Rectal smooth muscle tissue (tissue), 1 donor: ENCODE measurements around the gene LIN9.

Experiments
- H3K27ac ChIP-seq: one replicate; pipeline ENCODE4 v1.7.0; 2013; ENCODE audit warnings: low read depth, low read length, inconsistent platforms
- H3K27me3 ChIP-seq: one replicate; pipeline ENCODE4 v1.7.0; 2013; ENCODE audit warnings: low read length; ENCODE audit not compliant: control insufficient read depth, insufficient read depth
- H3K36me3 ChIP-seq: one replicate; pipeline ENCODE4 v1.7.0; 2013; ENCODE audit warnings: low read length; ENCODE audit not compliant: control insufficient read depth, insufficient read depth
- H3K4me1 ChIP-seq: one replicate; pipeline ENCODE4 v1.7.0; 2013; ENCODE audit warnings: low read length; ENCODE audit not compliant: control insufficient read depth, insufficient read depth
- H3K4me3 ChIP-seq: one replicate; pipeline ENCODE4 v1.7.0; 2013; ENCODE audit warnings: low read length
- H3K9ac ChIP-seq: one replicate; pipeline ENCODE4 v1.7.0; 2013; ENCODE audit warnings: low read length

The LIN9 gene

GRCh38 chr1:226250511-226250910 lies 58.5 kb downstream of the LIN9 start:
- no peaks in the 10 kb centered on the region for H3K36me3 ChIP-seq
- no peak overlapping the region for H3K4me3 ChIP-seq
- H3K27me3 ChIP-seq, result no peaks in the 10 kb centered on the region
- no peak overlapping the region for H3K27ac ChIP-seq
- no peaks in the 10 kb centered on the region for H3K4me1 ChIP-seq
- no peak overlapping the region for H3K9ac ChIP-seq

DNA sequence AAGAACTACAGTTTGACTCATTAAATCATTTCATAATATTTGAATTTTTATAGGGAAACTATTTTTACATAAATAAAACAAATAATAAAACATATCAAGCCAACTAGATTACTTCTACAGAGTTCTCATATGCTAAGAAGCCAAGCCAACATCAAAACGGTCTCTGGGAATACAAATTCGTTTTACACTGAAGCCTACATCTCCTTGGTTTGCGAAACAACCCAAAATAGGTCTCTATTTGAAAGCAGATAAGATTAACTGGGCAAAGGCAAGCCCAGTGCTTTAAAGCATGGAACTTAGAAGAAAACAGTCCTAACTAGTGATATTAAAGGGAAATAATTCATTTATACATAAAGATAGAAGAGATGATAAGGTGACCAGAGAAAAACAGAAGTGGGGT lies 60.2 kb downstream of the LIN9 start:
- H3K4me3 ChIP-seq, result no peak overlapping the region
- no peak overlapping the region for H3K9ac ChIP-seq
- no peak overlapping the region for H3K27ac ChIP-seq
- H3K27me3 ChIP-seq, result no peaks in the 10 kb centered on the region
- H3K4me1 ChIP-seq, result no peaks in the 10 kb centered on the region
- H3K36me3 ChIP-seq, result no peaks in the 10 kb centered on the region

DNA sequence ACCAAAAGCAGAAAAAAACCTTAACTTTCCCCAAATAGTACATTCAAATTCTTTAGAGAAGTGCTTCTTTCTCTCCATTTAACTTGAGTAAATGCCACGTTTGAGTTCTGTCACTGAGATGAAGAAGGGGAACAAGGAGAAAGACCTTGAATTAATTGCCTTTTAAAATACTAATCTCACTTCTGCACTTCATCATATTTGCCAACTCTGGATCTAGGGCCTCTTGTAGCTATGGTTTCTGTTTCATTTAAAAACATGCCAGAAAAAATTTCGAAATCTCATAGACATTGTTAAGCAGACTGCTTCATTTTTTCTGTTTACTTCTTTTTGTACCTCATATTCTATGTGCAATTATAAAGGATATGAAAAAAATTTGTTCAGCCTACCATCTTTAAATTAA lies 60.9 kb downstream of the LIN9 start:
- Histone ChIP-seq H3K4me3 (no peak overlapping the region), H3K27me3 (no peaks in the 10 kb centered on the region), H3K4me1 (no peaks in the 10 kb centered on the region), H3K9ac (no peak overlapping the region), H3K36me3 (no peaks in the 10 kb centered on the region), H3K27ac (no peak overlapping the region)

- H3K4me3 ChIP-seq, result no peak overlapping the region
- H3K4me1 ChIP-seq, result no peaks in the 10 kb centered on the region
- no peak overlapping the region for H3K9ac ChIP-seq
- no peaks in the 10 kb centered on the region for H3K27me3 ChIP-seq
- H3K36me3 ChIP-seq, result no peaks in the 10 kb centered on the region
- H3K27ac ChIP-seq, result no peak overlapping the region
Observed at GRCh38 chr1:226239421-226239820, 69.5 kb downstream of the LIN9 start.

- Histone ChIP-seq H3K27me3 (no peaks in the 10 kb centered on the region), H3K36me3 (no peaks in the 10 kb centered on the region), H3K4me3 (no peak overlapping the region), H3K9ac (no peak overlapping the region), H3K27ac (no peak overlapping the region), H3K4me1 (no peaks in the 10 kb centered on the region)
Observed at GRCh38 chr1:226236826-226237225, 72.1 kb downstream of the LIN9 start.

GRCh38 chr1:226233806-226234205 lies 75.2 kb downstream of the LIN9 start:
- Histone ChIP-seq H3K27ac (no peak overlapping the region), H3K9ac (no peak overlapping the region), H3K4me3 (no peak overlapping the region), H3K36me3 (no peaks in the 10 kb centered on the region), H3K4me1 (no peaks in the 10 kb centered on the region), H3K27me3 (no peaks in the 10 kb centered on the region)

DNA sequence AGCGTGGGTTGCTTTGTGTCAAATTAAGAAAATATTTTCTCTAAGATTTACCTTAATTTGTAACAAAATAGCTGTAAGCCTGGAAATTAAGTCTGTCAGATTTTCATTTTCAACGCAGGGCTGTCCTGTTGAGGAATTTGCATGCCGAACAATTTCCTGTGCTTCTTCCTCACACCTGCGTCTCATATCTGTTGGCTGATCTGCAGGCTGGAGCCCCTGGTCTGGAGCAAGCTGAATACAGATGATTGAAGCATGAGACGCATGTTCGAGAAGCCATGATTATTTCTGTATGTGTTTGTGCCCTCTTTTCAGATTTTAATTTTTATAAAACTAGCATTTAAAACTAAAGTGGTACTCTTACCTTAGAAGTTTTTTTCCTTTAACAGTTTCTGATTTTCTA lies 75.7 kb downstream of the LIN9 start:
- H3K27ac ChIP-seq, result no peak overlapping the region
- no peaks in the 10 kb centered on the region for H3K36me3 ChIP-seq
- H3K9ac ChIP-seq, result no peak overlapping the region
- H3K27me3 ChIP-seq, result no peaks in the 10 kb centered on the region
- no peaks in the 10 kb centered on the region for H3K4me1 ChIP-seq
- H3K4me3 ChIP-seq, result no peak overlapping the region

- Histone ChIP-seq H3K9ac (no peak overlapping the region), H3K27ac (no peak overlapping the region), H3K4me1 (no peaks in the 10 kb centered on the region), H3K36me3 (no peaks in the 10 kb centered on the region), H3K4me3 (no peak overlapping the region), H3K27me3 (peaks cover 2% of the 10 kb centered on the region)
Observed at GRCh38 chr1:226226601-226227000, 82.4 kb downstream of the LIN9 start.

DNA sequence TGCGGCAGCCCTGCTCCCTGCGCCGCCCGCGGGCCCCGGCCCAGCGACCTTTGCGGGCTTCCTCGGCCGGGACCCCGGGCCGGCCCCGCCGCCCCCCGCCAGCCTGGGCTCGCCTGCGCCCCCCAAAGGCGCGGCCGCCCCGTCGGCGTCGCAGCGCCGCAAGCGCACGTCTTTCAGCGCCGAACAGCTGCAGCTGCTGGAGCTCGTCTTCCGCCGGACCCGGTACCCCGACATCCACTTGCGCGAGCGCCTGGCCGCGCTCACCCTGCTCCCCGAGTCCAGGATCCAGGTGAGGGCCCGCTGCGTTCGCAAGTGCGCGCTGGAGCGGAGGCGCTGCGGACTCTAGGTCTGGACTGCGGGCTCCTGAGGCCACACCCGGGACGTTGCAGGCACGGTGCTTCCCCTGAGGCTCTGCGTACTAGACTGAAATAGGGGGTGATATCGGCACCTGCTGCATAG lies 85.1 kb downstream of the LIN9 start:
- no peak overlapping the region for H3K27ac ChIP-seq
- no peaks in the 10 kb centered on the region for H3K36me3 ChIP-seq
- H3K4me3 ChIP-seq, result peak overlapping the region; percentile 55
- H3K9ac ChIP-seq, result no peak overlapping the region
- H3K27me3 ChIP-seq, result peaks cover 2% of the 10 kb centered on the region
- H3K4me1 ChIP-seq, result no peaks in the 10 kb centered on the region

DNA sequence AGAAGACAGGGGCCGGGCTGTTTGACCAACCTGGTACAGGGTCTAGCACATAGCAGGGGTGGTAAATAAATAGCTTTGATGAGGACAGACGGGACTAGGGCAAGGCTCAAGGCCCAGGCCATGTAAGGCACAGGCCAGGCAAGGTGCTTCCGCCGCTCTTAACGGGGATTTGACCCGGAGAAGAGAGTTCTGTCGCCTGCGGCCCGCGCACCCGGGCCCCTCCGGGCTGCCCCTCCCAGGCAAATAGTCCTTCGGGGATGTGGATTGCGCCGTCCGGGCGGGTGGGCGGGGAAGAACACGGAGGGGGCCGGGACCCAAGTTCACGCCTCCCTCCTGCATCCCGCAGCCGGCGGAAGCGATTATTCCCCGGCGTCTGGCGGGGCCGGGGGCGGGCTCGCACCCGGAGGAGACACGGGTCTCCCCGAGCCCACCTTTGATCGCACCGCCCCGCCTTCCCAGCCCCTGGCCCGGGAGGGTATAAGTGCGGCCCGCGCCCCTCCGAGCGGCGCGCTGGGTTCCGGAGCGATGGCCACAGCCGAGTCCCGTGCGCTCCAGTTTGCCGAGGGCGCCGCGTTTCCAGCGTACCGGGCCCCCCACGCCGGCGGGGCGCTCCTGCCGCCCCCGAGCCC lies 85.7 kb downstream of the LIN9 start, which contains the start of gene MIXL1:
Gene MIXL1 (plus strand): TSS at position 508 of the 629 bp plus-strand sequence. CDS start 18 bp downstream, at position 526.
- Histone ChIP-seq H3K27me3 (peaks cover 2% of the 10 kb centered on the region), H3K4me1 (no peaks in the 10 kb centered on the region), H3K27ac (no peak within 1 kb of the TSS), H3K36me3 (no peaks in the 10 kb centered on the region), H3K9ac (no peak within 1 kb of the TSS), H3K4me3 (peak within 1 kb of the TSS; percentile 55)

DNA sequence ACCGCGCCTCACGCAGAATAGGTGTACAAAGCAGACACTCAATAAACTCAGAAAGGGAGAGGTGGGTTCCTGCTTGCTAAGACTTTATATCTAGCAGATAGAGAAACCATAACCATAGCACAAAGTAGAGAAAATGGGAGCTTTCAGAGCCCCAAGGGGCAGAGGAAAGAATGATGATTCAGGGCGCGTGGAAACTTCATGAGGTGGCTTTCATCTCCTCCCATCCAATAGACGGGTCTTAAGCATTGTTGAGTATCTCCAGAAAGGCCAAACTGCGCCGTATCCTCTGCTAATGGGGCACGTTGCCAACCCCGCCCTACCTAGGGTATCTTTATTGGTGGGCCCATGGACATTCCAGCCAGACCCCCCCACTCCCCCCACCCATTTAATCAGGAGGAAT lies 86.3 kb downstream of the LIN9 start:
- Histone ChIP-seq H3K9ac (no peak overlapping the region), H3K36me3 (no peaks in the 10 kb centered on the region)

GRCh38 chr1:226220473-226221189 lies 88.3 kb downstream of the LIN9 start:
- no peak overlapping the region for H3K4me3 ChIP-seq
- peaks cover 2% of the 10 kb centered on the region for H3K27me3 ChIP-seq
- no peak overlapping the region for H3K27ac ChIP-seq
- no peaks in the 10 kb centered on the region for H3K4me1 ChIP-seq
- no peak overlapping the region for H3K9ac ChIP-seq
- H3K36me3 ChIP-seq, result no peaks in the 10 kb centered on the region

More for the DNA sequence above, 86.3 kb downstream of the LIN9 start:
- Histone ChIP-seq H3K27ac (no peak overlapping the region), H3K4me3 (no peak overlapping the region), H3K4me1 (no peaks in the 10 kb centered on the region), H3K27me3 (peaks cover 2% of the 10 kb centered on the region)

DNA sequence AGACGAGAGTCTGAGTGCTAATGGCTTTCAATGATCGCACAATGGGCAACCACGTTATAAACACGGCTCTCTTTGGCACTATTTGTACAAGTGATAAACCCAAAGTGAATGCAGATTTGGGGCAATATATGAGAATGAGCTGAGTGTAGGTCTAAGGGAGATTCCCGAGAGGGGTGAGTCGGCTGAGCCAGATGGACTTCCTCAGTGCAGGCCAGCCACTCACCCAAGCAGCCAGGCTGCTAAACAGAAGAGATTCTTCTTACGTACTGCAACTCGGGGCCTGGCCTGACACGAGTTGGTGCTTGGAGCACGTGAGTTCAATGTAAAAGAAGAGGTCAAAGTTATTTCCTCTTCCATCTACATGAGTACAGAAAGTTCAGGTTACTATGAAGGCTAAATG lies 91.7 kb downstream of the LIN9 start:
- H3K27me3 ChIP-seq, result no peaks in the 10 kb centered on the region
- no peak overlapping the region for H3K9ac ChIP-seq
- no peak overlapping the region for H3K27ac ChIP-seq
- no peaks in the 10 kb centered on the region for H3K4me1 ChIP-seq
- no peak overlapping the region for H3K4me3 ChIP-seq
- no peaks in the 10 kb centered on the region for H3K36me3 ChIP-seq
